ENCODE data around the gene DAGLA. TPM values are rescaled to one million over a fixed set of nuclear protein-coding genes. Genes with fewer than 3 reads are reported as not detected.
A peak's percentile ranks its signal among the peaks of the same experiment; 100 is the strongest.

Gene DAGLA
- total RNA-seq, 4 donors from 2014 or later: 1.1 to 5.4 (median 3.0) TPM

- Histone ChIP-seq H3K9me3 (no peaks in the 10 kb centered on the region), H3K27me3 (peaks cover 0 to 6% of the 10 kb centered on the region in 2 donors), H3K27ac (no peak overlapping the region), H3K36me3 (no peaks in the 10 kb centered on the region), H3K4me3 (no peak overlapping the region), H3K4me1 (peaks cover 0 to 53% (median 8%) of the 10 kb centered on the region in 4 donors)
- DNase-seq (ENCODE audit: low spot score in 2 of 2): no peak
- WGBS, 2 donors: 64 to 71% methylated on average over 8 of the region's 8 CpGs
- TF ChIP-seq EP300 (IDR thresholded peaks at IDR 0.05) (no peak), CTCF (IDR thresholded peaks at IDR 0.05) (no peak), POLR2A (IDR thresholded peaks at IDR 0.05) (no peak)
These were observed 5.9 kb downstream of the DAGLA start for GRCh38 chr11:61686066-61686465.

GRCh38 chr11:61686469-61686868, 6.3 kb downstream of the DAGLA start:
- no peak for DNase-seq (ENCODE audit: low spot score in 2 of 2)
- Histone ChIP-seq H3K27ac (no peak overlapping the region), H3K4me1 (peaks cover 0 to 49% (median 8%) of the 10 kb centered on the region in 4 donors), H3K36me3 (no peaks in the 10 kb centered on the region), H3K9me3 (no peaks in the 10 kb centered on the region), H3K4me3 (no peak overlapping the region), H3K27me3 (peaks cover 0 to 6% of the 10 kb centered on the region in 2 donors)
- TF ChIP-seq CTCF (IDR thresholded peaks at IDR 0.05) (no peak), EP300 (IDR thresholded peaks at IDR 0.05) (no peak), POLR2A (IDR thresholded peaks at IDR 0.05) (no peak)
- 82 to 86% methylated on average over 8 of the region's 8 CpGs for WGBS, 2 donors

- no peak for TF ChIP-seq CTCF (IDR thresholded peaks at IDR 0.05)
- no peak for TF ChIP-seq POLR2A (IDR thresholded peaks at IDR 0.05)
- no peak for TF ChIP-seq EP300 (IDR thresholded peaks at IDR 0.05)
- H3K27ac ChIP-seq: no peak overlapping the region
- WGBS, 2 donors: 96% methylated on average over 11 of the region's 11 CpGs
- H3K4me1 ChIP-seq: peaks cover 0 to 43% (median 8%) of the 10 kb centered on the region in 4 donors
- no peaks in the 10 kb centered on the region for H3K36me3 ChIP-seq
- H3K9me3 ChIP-seq: no peaks in the 10 kb centered on the region
- H3K4me3 ChIP-seq: no peak overlapping the region
- peaks cover 0 to 6% of the 10 kb centered on the region in 2 donors for H3K27me3 ChIP-seq
- DNase-seq (ENCODE audit: low spot score in 2 of 2): no peak
These were observed 7.2 kb downstream of the DAGLA start for GRCh38 chr11:61687420-61687819.

GRCh38 chr11:61688365-61689163, 8.4 kb downstream of the DAGLA start:
- 39 to 46% methylated on average over 7 to 8 of the region's 19 CpGs for WGBS, 2 donors
- peak in 1 of 2 donors; percentile 50 for TF ChIP-seq EP300 (IDR thresholded peaks at IDR 0.05)
- no peak for TF ChIP-seq POLR2A (IDR thresholded peaks at IDR 0.05)
- Histone ChIP-seq H3K27me3 (peaks cover 0 to 6% of the 10 kb centered on the region in 2 donors), H3K36me3 (no peaks in the 10 kb centered on the region), H3K4me1 (peaks cover 0 to 32% (median 8%) of the 10 kb centered on the region in 4 donors), H3K27ac (peak overlapping the region; percentile 2 to 70 (median 64)), H3K4me3 (peak overlapping the region in 1 of 4 donors; percentile 37), H3K9me3 (no peaks in the 10 kb centered on the region)
- peak; percentile 41 to 66 for DNase-seq (ENCODE audit: low spot score in 2 of 2)

GRCh38 chr11:61689164-61689496, 8.9 kb downstream of the DAGLA start:
- TF ChIP-seq POLR2A (IDR thresholded peaks at IDR 0.05): no peak
- Histone ChIP-seq H3K4me1 (peaks cover 0 to 32% (median 8%) of the 10 kb centered on the region in 4 donors), H3K36me3 (no peaks in the 10 kb centered on the region), H3K27me3 (peaks cover 0 to 6% of the 10 kb centered on the region in 2 donors), H3K4me3 (peak overlapping the region in 1 of 4 donors; percentile 37), H3K27ac (peak overlapping the region in 1 of 4 donors; percentile 70), H3K9me3 (no peaks in the 10 kb centered on the region)
- no peak for DNase-seq (ENCODE audit: low spot score in 2 of 2)
- WGBS, 2 donors: 63 to 65% methylated on average over 2 to 3 of the region's 3 CpGs

GRCh38 chr11:61690706-61691379, 10.7 kb downstream of the DAGLA start:
- Histone ChIP-seq H3K27me3 (peaks cover 0 to 6% of the 10 kb centered on the region in 2 donors), H3K27ac (no peak overlapping the region), H3K4me1 (peaks cover 0 to 43% (median 21%) of the 10 kb centered on the region in 4 donors), H3K4me3 (no peak overlapping the region), H3K36me3 (no peaks in the 10 kb centered on the region), H3K9me3 (no peaks in the 10 kb centered on the region)
- DNase-seq (ENCODE audit: low spot score in 2 of 2): no peak
- no peak for TF ChIP-seq POLR2A (IDR thresholded peaks at IDR 0.05)
- TF ChIP-seq EP300 (IDR thresholded peaks at IDR 0.05): no peak
- 85 to 88% methylated on average over 17 of the region's 17 CpGs for WGBS, 2 donors

Measured in tibial nerve (tissue), 4 donors.